Mucosa of descending colon (tissue), 3 donors: ENCODE measurements around the gene GRAMD1A. TPM values are rescaled to one million over a fixed set of nuclear protein-coding genes. Genes with fewer than 3 reads are reported as not detected.

Source experiments
- ATAC-seq: fragments of 200-7000 bp; cut with Tn5 transposase; one replicate; pipeline ENCODE4 v1.9.1; 2020; ENCODE audit warnings: mild to moderate bottlenecking, moderate library complexity
- DNase-seq, 3 donors: peaks; one replicate each; pipeline ENCODE4 v3.0.0-alpha.2; 2020
- H3K36me3 ChIP-seq: fragments of 200-600 bp; one replicate; pipeline ENCODE4 v1.8.0; 2021; ENCODE audit warnings: low read depth, mild to moderate bottlenecking
- H3K4me1 ChIP-seq: fragments of 200-600 bp; one replicate; pipeline ENCODE4 v1.8.0; 2021; ENCODE audit warnings: low read depth, mild to moderate bottlenecking
- H3K4me3 ChIP-seq: fragments of 200-600 bp; one replicate; pipeline ENCODE4 v1.8.0; 2021; ENCODE audit warnings: mild to moderate bottlenecking
- H3K9me3 ChIP-seq: fragments of 200-600 bp; one replicate; pipeline ENCODE4 v1.8.0; 2021; ENCODE audit warnings: mild to moderate bottlenecking
- CTCF ChIP-seq: fragments of 200-600 bp; IDR thresholded peaks from one replicate; pipeline ENCODE4 v1.8.0; 2022; ENCODE audit warnings: antibody characterized with exemption, mild to moderate bottlenecking
- intact Hi-C, 2 donors: fragments of 100-400 bp; cut with DNase I in 1 of 2; cut with micrococcal nuclease in 1 of 2; formaldehyde crosslinking; loops; one replicate each; pipeline versions ENCODE4 v1.11.0 to v1.11.1; 2022; cut with DNase I, micrococcal nuclease
- total RNA-seq, 3 donors: library from RNA; stranded (reverse); fragmentation: NEBNext Ultra II Directional in 2 of 3; extraction: Animal tissue kit (Norgen Biotek cat#: 25700) in 2 of 3; gene quantifications; one replicate each; pipeline versions ENCODE4 v1.2.1 to v1.2.4, GENCODE V29; 2021 to 2023
- donor health status: DM: no; HTN: no; CAD: no; lungs with moderate emphysema.
- donor health status: DM: no; HTN: no; CAD: no.
- donor health status: DM: no; HTN: yes; CAD: no.

Gene GRAMD1A
- total RNA-seq, 3 donors from 2014 or later = 32.5 to 53.1 (median 33.8) TPM

- DNase-seq (no peak), ATAC-seq (peak; percentile 28)
- Histone ChIP-seq H3K9me3 (no peaks in the 10 kb centered on the region), H3K4me3 (no peak overlapping the region), H3K4me1 (no peaks in the 10 kb centered on the region), H3K36me3 (no peaks in the 10 kb centered on the region)
- TF ChIP-seq CTCF = no peak
- intact Hi-C loops = no loop called here
These were observed 23.3 kb downstream of the GRAMD1A start for GRCh38 chr19:35023428-35023827.

- TF ChIP-seq CTCF = no peak
- ATAC-seq = no peak
- DNase-seq = no peak
- Histone ChIP-seq H3K9me3 (no peaks in the 10 kb centered on the region), H3K4me1 (no peaks in the 10 kb centered on the region), H3K4me3 (no peak overlapping the region), H3K36me3 (no peaks in the 10 kb centered on the region)
- intact Hi-C loops = no loop called here
These were observed 24.0 kb downstream of the GRAMD1A start for GRCh38 chr19:35024095-35024494.

GRCh38 chr19:35025969-35026368 lies 25.8 kb downstream of the GRAMD1A start:
- Histone ChIP-seq H3K9me3 (no peaks in the 10 kb centered on the region), H3K4me3 (no peak overlapping the region), H3K36me3 (no peaks in the 10 kb centered on the region), H3K4me1 (peaks cover 3% of the 10 kb centered on the region)
- intact Hi-C loops = no loop called here
- ATAC-seq (no peak), DNase-seq (no peak)
- TF ChIP-seq CTCF = no peak

GRCh38 chr19:35026418-35026817 lies 26.3 kb downstream of the GRAMD1A start:
- peaks cover 3% of the 10 kb centered on the region for H3K4me1 ChIP-seq
- DNase-seq (no peak), ATAC-seq (no peak)
- no peak overlapping the region for H3K4me3 ChIP-seq
- intact Hi-C loops = no loop called here
- no peaks in the 10 kb centered on the region for H3K36me3 ChIP-seq
- no peaks in the 10 kb centered on the region for H3K9me3 ChIP-seq
- TF ChIP-seq CTCF = no peak

DNA sequence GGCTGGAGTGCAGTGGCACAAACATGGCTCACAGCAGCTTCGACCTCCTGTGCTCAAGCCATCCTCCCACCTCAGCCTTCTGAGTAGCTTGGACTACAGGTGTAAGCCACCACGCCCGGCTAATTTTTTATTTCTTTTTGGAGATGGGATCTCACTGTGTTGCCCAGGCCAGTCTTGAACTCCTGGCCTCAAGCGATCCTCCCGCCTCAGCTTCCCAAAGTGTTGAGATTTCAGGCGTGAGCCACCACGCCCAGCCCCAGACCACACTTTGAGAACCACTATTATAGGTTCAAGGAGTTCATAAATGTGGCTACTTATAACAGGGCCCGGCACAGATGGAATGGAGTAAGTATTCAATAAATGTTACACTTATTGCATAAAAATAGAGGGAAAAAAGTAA lies 26.9 kb downstream of the GRAMD1A start:
- Histone ChIP-seq H3K4me3 (no peak overlapping the region), H3K36me3 (no peaks in the 10 kb centered on the region), H3K4me1 (peaks cover 3% of the 10 kb centered on the region), H3K9me3 (no peaks in the 10 kb centered on the region)
- intact Hi-C loops = no loop called here
- DNase-seq = no peak
- no peak for TF ChIP-seq CTCF
- no peak for ATAC-seq
